ENCODE measurements around the gene DCLK2.
"Not testable (repeated sequence)": the region's sequence is repeated elsewhere in the genome, so short reads cannot be mapped to it uniquely, and the experiment has no call there.

Gene DCLK2

DNA sequence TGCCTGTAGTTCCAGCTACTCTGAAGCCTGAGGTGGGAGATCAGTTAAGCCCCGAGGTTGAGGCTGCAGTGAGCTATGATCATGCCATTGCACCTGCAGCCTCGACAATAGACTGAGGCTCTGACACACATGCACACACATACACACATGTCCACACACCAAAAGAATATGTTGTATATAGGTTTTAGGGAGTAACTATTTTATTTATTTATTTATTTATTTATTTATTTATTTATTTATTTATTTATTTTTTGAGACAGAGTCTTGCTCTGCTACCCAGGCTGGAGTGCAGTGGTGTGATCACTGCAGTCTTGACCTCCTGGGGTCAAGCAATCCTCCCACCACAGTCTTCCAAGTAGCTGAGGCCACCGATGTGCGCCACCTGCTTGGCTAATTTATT, 78.3 kb downstream of the DCLK2 start:
- no peak for FAIRE-seq

GRCh38 chr4:150158041-150158440, 79.8 kb downstream of the DCLK2 start:
- FAIRE-seq = no peak

- FAIRE-seq = no peak
Measured at GRCh38 chr4:150160473-150160872, 82.2 kb downstream of the DCLK2 start.

DNA sequence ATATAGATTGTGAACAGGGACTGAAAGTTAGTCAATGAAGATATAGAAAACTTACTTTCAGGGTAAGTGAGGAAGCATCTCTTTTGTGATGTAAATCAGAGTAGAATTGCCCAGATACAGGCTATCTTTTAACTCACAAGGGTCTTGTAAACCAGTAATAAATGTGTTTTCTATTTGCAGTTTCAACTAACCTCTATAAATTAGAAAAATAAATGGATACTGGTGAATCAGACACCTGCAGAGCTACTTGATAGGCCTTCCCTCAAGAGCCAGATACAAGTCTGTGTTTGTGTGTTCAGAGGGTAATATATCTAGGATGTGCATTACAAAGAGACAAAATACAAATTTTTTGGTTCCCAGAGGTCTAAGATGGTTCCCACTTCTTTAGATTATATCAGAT, 82.9 kb downstream of the DCLK2 start:
- no peak for FAIRE-seq

GRCh38 chr4:150162020-150162419, 83.8 kb downstream of the DCLK2 start:
- not testable (repeated sequence) for FAIRE-seq

DNA sequence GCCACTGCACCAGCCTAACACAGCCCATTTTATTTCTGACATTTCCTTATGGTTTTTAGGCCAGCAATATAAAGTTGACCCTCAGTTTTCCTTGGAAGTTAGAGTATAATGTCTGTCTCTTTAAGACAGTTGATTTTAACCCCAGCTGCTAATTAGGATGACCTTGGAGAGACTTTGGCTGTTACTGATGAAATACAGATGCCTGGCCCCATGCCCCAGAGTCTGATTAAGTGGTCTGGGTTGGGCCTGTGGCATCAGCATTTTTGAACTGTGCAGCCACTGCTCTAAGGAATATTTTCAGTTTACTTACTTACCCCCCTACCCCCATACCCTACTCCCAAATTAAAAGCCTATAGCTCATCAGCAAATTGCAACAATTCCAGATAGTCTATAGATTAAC, 85.8 kb downstream of the DCLK2 start:
- no peak for FAIRE-seq

DNA sequence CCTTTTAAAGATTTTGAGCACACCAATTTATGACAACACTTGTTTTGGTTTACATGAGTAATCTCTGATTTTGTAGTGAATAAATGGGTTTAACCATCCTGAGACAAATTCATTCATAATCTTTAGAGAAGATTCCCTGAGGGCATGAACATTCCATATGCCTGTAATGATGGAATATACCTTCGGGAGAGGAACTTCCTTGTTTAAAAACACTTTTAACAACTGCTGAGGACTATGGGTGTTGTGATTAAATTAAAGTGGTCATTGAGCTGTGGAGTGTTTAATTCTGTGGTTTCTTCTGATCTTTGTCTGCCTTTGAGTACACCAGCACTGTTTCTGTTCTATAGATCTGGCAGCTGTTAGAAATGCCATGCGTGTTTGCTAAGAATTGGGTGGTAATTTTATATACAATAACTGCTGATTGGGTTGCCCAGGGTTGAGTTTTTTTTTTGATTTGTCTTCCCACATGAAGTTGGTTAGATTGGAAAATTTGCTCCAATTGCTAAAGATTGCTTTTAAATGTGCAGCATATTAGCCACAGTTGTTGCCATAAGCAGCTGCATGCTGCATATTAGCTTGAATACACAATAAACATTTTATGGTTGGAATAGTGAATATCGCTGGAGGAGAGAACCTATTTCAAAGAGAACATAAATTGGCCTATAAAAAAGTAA, 86.8 kb downstream of the DCLK2 start:
- no peak for FAIRE-seq

DNA sequence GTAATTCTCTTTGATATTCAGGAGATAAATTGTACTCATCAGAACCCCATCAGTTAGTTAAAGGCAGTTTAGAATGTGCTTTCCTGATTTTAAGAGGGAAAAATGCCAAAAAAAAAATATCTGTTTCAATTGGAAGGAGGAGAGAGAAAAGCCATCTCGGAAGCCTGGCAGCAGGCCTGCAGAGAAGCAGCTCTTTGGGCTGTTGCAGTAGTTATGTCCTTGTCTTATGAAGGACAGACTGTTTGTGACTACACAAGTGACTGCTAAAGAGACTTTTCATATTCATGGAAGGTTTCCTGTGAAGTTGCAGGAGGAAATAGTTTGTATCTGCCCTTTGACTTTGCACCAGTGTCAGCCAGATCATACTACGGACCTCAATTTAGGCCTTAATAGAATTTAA, 88.8 kb downstream of the DCLK2 start:
- no peak for FAIRE-seq

DNA sequence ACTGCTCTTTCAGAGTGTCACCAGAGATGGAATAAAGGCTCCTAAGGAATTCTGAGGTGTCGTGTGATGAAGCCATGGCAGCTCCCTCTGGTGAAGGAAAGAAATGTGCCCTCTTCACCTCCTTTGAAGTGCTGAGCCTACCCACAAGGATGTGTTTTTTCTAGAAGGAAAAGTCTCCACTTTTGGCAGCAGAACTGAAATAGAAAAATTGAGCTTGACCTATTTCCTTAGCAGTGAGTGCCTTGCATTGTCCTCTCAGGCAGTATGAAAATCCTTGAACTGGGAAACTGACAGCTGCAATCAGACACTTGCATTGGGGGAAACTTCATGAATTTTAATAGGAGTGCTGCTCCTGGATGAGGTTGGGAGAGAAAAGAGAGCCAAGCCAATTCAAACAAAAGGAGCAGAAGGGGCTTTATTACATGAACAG, 95.2 kb downstream of the DCLK2 start:
- no peak for FAIRE-seq

- FAIRE-seq = no peak
Measured at GRCh38 chr4:150173982-150174398, 95.7 kb downstream of the DCLK2 start.

- no peak for FAIRE-seq
Measured at GRCh38 chr4:150176547-150176946, 98.3 kb downstream of the DCLK2 start.

GRCh38 chr4:150178161-150178560, 99.9 kb downstream of the DCLK2 start:
- no peak for FAIRE-seq

DNA sequence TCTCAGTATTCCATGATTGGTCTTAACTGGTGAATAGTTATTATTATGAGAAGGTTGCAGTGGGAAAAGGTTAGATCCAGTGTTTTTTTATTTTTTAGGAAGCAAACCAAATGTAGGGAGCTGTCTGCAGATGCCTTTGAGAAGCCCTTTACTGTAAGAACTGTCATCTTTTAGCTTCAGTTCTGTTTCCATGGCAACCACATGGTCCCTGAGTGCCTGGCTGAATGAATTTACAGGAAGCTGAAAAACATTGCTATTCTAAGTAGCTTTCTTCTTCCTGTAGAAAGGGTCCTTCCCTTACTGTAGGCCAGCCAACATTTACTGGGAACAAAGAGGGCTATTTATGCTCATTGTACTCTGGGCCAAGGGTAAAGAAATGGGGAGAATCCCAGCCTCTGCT, 103.3 kb downstream of the DCLK2 start:
- FAIRE-seq = no peak

DNA sequence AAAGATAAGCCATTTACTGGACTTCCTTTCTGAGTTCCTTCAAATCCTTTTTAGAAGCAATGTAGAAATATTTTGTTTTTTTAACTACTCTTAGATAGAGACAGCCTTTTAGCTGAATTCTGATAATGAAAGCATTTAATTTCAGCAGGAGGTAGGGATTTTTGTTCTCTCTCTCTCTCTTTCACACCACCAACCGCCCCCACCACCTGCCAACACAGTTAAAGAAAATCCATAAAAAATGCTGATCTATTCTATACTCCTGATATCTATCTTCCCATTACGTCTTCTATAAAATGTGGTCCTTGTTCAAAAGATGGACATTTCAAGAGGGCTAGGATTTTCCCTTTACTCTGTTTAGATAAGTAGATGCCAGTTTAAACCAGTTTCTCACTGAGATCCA, 104.5 kb downstream of the DCLK2 start:
- no peak for FAIRE-seq

- not testable (repeated sequence) for FAIRE-seq
Measured at GRCh38 chr4:150185033-150185432, 106.8 kb downstream of the DCLK2 start.

DNA sequence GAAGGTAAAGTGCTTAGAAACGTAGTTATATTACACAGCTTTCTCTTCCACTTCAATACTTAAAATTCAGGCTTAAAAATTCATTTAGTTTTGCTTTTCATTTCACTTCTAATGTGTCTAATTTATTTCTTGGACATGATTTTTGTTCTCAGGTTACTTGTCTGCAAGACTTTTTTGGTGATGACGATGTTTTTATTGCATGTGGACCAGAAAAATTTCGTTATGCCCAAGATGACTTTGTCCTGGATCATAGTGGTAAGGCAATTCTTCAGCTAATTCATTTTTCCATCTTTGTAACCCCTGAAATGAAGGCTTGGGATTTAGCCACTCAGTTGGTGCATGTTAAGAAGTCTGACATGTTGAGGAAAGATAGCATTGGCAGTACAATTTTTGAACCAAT, 114.7 kb downstream of the DCLK2 start:
- no peak for FAIRE-seq

DNA sequence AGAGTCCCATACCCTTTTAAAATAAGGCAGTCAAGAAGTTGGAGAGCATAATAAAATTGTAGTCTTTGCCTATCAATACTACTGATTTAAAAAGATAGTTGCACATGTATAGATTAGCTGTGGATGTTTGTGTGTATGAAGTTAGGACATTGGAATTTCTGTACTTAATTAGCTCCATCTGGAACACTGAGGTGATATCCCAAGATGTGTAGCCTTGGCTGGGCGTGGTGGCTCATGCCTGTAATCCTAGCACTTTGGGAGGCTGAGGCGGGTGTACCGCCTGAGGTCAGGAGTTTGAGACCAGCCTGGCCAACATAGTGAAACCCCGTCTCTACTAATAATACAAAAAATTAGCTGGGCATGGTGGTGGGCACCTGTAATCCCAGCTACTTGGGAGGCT, 119.0 kb downstream of the DCLK2 start:
- not testable (repeated sequence) for FAIRE-seq

GRCh38 chr4:150199056-150199455, 120.8 kb downstream of the DCLK2 start:
- FAIRE-seq = no peak

DNA sequence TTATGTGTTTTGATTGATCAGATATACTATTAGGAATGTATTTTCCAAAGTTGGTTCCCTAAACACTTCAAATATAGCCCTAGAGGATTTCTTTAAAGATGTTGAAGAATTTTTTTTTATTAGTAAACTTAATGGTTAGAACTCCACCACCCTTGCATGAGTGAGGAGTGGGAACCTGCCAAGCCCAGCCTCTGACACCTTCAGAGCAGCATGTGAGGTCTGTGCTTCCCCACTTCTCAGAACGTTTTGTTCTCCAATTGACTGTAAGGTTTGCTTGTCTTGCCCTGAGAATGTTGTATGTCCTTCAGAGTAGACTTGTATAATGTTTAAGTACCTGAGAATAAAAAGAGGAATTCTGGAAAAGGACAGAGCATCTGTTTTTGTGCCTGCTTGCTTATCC, 126.8 kb downstream of the DCLK2 start:
- FAIRE-seq = no peak

DNA sequence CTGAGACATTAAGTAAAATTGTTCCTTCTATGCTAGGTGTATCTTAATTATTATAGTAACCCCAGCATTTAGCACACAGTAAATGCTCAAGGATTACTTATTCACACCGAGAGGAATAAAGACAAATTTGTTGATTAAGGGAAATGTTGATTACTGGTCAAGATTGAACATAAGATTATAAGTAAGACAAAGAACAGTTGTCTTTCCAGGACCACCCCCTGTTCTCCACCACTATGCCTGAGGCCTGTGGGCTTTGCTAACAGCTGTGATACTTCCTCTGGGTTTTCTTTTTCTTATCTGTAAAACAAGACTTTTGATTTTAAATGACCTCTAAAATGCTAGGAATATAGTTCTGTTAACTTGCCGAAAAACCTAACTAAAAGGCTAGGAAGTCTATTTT, 128.0 kb downstream of the DCLK2 start:
- no peak for FAIRE-seq

GRCh38 chr4:150206954-150207353, 128.7 kb downstream of the DCLK2 start:
- no peak for FAIRE-seq

GRCh38 chr4:150207871-150208270, 129.6 kb downstream of the DCLK2 start:
- FAIRE-seq = no peak

DNA sequence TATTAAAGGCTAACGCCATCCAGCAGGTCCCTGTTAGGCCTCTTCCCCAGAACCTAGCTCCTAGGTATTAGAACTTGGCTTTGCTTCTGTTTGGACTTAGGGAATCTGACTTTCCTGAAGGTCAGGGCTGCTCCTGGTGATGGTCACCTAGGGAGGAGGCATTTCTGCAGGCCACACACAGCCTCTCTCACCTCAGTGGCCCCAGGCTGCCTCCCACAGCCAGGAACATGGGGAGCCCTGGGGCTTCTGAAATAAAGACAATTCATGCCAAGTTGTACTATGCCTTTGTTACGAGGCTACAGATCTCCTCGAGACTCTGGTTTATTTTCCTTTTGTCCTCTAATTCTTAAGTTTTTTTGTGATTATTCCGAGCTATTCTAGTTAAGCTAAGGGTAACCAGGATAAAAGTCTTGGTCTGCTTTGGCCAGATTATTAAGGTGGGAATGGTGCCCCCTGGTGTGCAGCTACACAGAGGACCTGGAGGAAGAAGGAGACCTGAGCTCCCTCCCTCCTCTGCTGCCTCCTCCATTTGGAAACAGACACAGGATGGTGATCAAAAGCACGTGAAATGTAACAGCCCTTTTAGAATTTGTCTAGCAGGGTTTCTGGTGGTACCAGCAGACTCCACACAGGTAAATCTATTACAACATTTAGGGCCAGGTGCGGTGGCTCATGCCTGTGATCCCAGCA, 131.0 kb downstream of the DCLK2 start:
- no peak for FAIRE-seq

DNA sequence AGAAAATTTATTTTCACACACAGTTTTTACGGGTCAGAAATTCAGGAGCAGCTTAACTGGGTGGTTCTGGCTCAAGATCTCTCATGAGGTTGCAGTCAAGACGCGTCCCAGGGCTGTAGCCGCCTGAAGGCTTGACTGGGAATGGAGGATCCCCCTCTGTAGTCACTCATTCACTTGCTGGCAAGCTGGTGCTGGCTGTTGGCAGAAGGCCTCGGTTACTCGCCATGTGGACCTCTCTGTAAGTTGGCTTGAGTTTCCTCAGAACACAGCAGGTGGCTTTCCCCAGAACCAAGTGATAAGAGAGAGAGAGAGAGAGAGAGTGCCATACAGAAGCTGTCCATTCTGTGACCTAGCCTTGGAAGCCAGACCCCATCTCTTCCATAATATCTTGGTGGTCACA, 132.8 kb downstream of the DCLK2 start:
- FAIRE-seq = no peak
